Ishikawa (cell line): ENCODE measurements around the gene KLHL25.

Source experiments
- CEBPB ChIP-seq: IDR thresholded peaks from 2 replicates; pipeline ENCODE4 v1.6.1; 2012
- CREB1 ChIP-seq: IDR thresholded peaks from 2 replicates; pipeline ENCODE4 v1.6.1; 2012; ENCODE audit warnings: low read depth
- EGR1 ChIP-seq: IDR thresholded peaks from 2 replicates; pipeline ENCODE4 v1.6.1; 2012
- EP300 ChIP-seq: IDR thresholded peaks from 2 replicates; pipeline ENCODE4 v1.6.1; 2012; ENCODE audit warnings: borderline replicate concordance
- FOXM1 ChIP-seq: IDR thresholded peaks from 2 replicates; pipeline ENCODE4 v1.6.1; 2012; ENCODE audit warnings: low read depth, borderline replicate concordance
- MAX ChIP-seq: IDR thresholded peaks from 2 replicates; pipeline ENCODE4 v1.6.1; 2012
- NFIC ChIP-seq: IDR thresholded peaks from 2 replicates; pipeline ENCODE4 v1.6.1; 2012
- RAD21 ChIP-seq: IDR thresholded peaks from 2 replicates; pipeline ENCODE4 v1.6.1; 2012; ENCODE audit warnings: low read depth
- REST ChIP-seq: IDR thresholded peaks from 2 replicates; pipeline ENCODE4 v1.6.1; 2012; ENCODE audit warnings: low read depth, mild to moderate bottlenecking
- TAF1 ChIP-seq: IDR thresholded peaks from 2 replicates; pipeline ENCODE4 v1.6.1; 2012; ENCODE audit warnings: low read depth, mild to moderate bottlenecking
- TCF12 ChIP-seq: IDR thresholded peaks from 2 replicates; pipeline ENCODE4 v1.6.1; 2012; ENCODE audit warnings: low read depth
- TEAD4 ChIP-seq: IDR thresholded peaks from 2 replicates; pipeline ENCODE4 v1.6.1; 2012
- USF1 ChIP-seq: IDR thresholded peaks from 2 replicates; pipeline ENCODE4 v1.6.1; 2012
- YY1 ChIP-seq: IDR thresholded peaks from 2 replicates; pipeline ENCODE4 v1.6.1; 2012; ENCODE audit warnings: low read depth
- ZBTB7A ChIP-seq: IDR thresholded peaks from 2 replicates; pipeline ENCODE4 v1.6.1; 2012; ENCODE audit warnings: low read depth

Gene KLHL25

GRCh38 chr15:85831415-85832113 lies 36.8 kb upstream of the KLHL25 start:
- TF ChIP-seq CEBPB (no peak), MAX (0 out of 2 replicates have a peak, but pooled peaks have one; percentile 18), RAD21 (peak; percentile 77)

- TF ChIP-seq EGR1 (no peak), ZBTB7A (no peak), USF1 (no peak), CEBPB (no peak), NFIC (no peak)
These were observed 34.1 kb upstream of the KLHL25 start for GRCh38 chr15:85828874-85829273.

- TF ChIP-seq CEBPB (no peak), USF1 (no peak), RAD21 (no peak), NFIC (no peak), FOXM1 (no peak), TEAD4 (no peak), MAX (no peak), ZBTB7A (no peak), TCF12 (no peak), YY1 (no peak), CREB1 (no peak), TAF1 (no peak), EGR1 (no peak), REST (no peak), EP300 (no peak)
These were observed 33.4 kb upstream of the KLHL25 start for GRCh38 chr15:85828126-85828525.

- TF ChIP-seq ZBTB7A (no peak), REST (no peak), NFIC (no peak)
These were observed 32.2 kb upstream of the KLHL25 start for GRCh38 chr15:85826756-85827515.

GRCh38 chr15:85825719-85826118 lies 31.0 kb upstream of the KLHL25 start:
- TF ChIP-seq TEAD4, result no peak
- TF ChIP-seq EP300, result no peak
- TF ChIP-seq EGR1, result no peak
- TF ChIP-seq MAX, result no peak
- TF ChIP-seq FOXM1, result no peak
- TF ChIP-seq RAD21, result no peak
- TF ChIP-seq ZBTB7A, result no peak
- no peak for TF ChIP-seq TAF1
- no peak for TF ChIP-seq USF1
- TF ChIP-seq NFIC, result no peak
- TF ChIP-seq REST, result no peak
- no peak for TF ChIP-seq CEBPB
- no peak for TF ChIP-seq CREB1
- TF ChIP-seq TCF12, result no peak
